ENCODE data around the gene POGLUT2. TPM values are rescaled to one million over a fixed set of nuclear protein-coding genes. Genes with fewer than 3 reads are reported as not detected.

The POGLUT2 gene
- 30.2 TPM for total RNA-seq

GRCh38 chr13:102798581-102799425 is at the start of gene POGLUT2, which contains the start of gene BIVM:
TSS of gene POGLUT2 (minus strand) at chr13:102798976. CDS start at chr13:102798670, 306 bp downstream.
TSS of gene BIVM (plus strand) at chr13:102799119. CDS start at chr13:102807268, 8,149 bp downstream.

DNA sequence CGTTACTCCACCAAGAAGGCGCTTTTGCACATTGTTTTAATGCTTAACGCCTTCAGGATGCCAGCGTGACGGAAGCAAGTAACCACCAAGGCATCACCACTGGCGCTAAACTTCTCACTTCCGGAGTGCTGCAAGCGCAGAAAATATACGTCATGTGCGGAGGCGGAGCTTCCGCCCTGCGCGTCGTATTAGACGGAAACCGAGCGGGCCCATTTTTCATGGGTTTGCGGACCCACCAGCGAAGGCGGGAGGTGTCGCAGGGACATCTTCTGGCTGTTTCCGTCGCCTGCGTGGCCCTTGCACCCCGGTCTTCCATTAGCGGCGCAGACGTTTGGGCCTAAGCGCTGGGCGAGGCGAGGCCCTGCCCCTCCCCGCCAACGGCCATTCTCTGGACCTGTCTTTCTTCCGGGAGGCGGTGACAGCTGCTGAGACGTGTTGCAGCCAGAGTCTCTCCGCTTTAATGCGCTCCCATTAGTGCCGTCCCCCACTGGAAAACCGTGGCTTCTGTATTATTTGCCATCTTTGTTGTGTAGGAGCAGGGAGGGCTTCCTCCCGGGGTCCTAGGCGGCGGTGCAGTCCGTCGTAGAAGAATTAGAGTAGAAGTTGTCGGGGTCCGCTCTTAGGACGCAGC is 47.0 kb upstream of the POGLUT2 start, which contains the start of gene ERCC5:
Gene ERCC5, plus strand, starts transcription at position 403 of the 631 bp plus-strand sequence. CDS start 235 bp downstream, outside the sequence.

GRCh38 chr13:102773441-102774213 is 25.1 kb downstream of the POGLUT2 start, which contains the start of gene TEX30:
TSS of gene TEX30 (minus strand) at chr13:102773786. CDS start at chr13:102770026, 3,760 bp downstream.

Other genes starting within 250 kb of the POGLUT2 start
- 77.5 TPM for gene TPP2, start 202.0 kb downstream of the POGLUT2 start, total RNA-seq
- 2.9 TPM for gene METTL21C, start 103.9 kb downstream of the POGLUT2 start, total RNA-seq
- 13.0 TPM for gene TEX30, start 25.2 kb downstream of the POGLUT2 start, total RNA-seq
- gene BIVM, start 143 bp upstream of the POGLUT2 start, total RNA-seq, result 45.9 TPM
- gene ERCC5, start 47.1 kb upstream of the POGLUT2 start, total RNA-seq, result 103 TPM